ENCODE measurements around the gene TDRD10.

DNA sequence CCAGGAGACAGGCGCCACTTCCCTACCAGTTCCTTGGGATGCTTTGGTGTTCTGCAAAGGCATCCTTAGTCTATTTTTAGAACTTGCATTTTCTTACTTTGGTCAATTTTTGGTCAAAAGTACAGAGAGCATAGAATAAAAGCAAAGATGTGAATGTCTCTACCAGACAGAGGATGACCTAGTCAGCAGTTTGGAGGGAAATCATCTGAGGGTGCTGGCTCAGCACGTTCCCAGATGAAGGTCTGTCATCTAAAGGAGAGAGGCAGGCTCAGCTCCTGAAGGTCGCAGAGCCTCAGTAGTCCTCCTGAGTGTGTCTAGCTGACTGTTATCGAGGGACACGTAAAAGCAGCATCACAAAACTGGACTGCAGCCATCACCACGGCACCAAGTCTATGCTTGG, 80.9 kb downstream of the TDRD10 start:
- TF ChIP-seq POLR2AphosphoS5 (IDR thresholded peaks at IDR 0.05; ENCODE audit: insufficient read depth in 1 of 2, low read depth in 1 of 2) (no peak), POLR2A (IDR thresholded peaks at IDR 0.05) (no peak)
- TF ChIP-seq, protein P1, sequence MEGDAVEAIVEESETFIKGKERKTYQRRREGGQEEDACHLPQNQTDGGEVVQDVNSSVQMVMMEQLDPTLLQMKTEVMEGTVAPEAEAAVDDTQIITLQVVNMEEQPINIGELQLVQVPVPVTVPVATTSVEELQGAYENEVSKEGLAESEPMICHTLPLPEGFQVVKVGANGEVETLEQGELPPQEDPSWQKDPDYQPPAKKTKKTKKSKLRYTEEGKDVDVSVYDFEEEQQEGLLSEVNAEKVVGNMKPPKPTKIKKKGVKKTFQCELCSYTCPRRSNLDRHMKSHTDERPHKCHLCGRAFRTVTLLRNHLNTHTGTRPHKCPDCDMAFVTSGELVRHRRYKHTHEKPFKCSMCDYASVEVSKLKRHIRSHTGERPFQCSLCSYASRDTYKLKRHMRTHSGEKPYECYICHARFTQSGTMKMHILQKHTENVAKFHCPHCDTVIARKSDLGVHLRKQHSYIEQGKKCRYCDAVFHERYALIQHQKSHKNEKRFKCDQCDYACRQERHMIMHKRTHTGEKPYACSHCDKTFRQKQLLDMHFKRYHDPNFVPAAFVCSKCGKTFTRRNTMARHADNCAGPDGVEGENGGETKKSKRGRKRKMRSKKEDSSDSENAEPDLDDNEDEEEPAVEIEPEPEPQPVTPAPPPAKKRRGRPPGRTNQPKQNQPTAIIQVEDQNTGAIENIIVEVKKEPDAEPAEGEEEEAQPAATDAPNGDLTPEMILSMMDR (IDR thresholded peaks at IDR 0.05): no peak

Measured in vagina (tissue), 2 donors.